Neural progenitor cell (in vitro differentiated cells): ENCODE data around the gene CCDC110. TPM values are rescaled to one million over a fixed set of nuclear protein-coding genes. Genes with fewer than 3 reads are reported as not detected.
"Not testable (repeated sequence)": the region's sequence is repeated elsewhere in the genome, so short reads cannot be mapped to it uniquely, and the experiment has no call there.

Source experiments
- DNase-seq: peaks from one replicate; pipeline ENCODE4 v3.0.0-alpha.2; 2016; ENCODE audit warnings: low spot score
- H2AFZ ChIP-seq: fragments of 200-600 bp; sonication (generic); replicated peaks from 2 replicates; pipeline ENCODE4 v1.6.1; 2016; ENCODE audit warnings: antibody characterized with exemption
- H3F3A ChIP-seq: fragments of 200-600 bp; sonication (generic); 2 replicates; pipeline ENCODE4 v1.6.1; 2016; ENCODE audit warnings: antibody characterized with exemption, low read depth
- H3K27ac ChIP-seq: fragments of 200-600 bp; sonication (generic); 2 replicates; pipeline ENCODE4 v1.5.1; 2016; ENCODE audit warnings: mild to moderate bottlenecking
- H3K27me3 ChIP-seq: fragments of 200-600 bp; sonication (generic); 2 replicates; pipeline ENCODE4 v1.6.1; 2016; ENCODE audit warnings: mild to moderate bottlenecking, moderate library complexity
- H3K36me3 ChIP-seq: fragments of 200-600 bp; sonication (generic); 2 replicates; pipeline ENCODE4 v1.5.1; 2016
- H3K4me1 ChIP-seq: fragments of 200-600 bp; sonication (generic); 2 replicates; pipeline ENCODE4 v1.6.1; 2016; ENCODE audit warnings: mixed run types
- H3K4me2 ChIP-seq: fragments of 200-600 bp; sonication (generic); 2 replicates; pipeline ENCODE4 v1.6.1; 2016
- H3K4me3 ChIP-seq: fragments of 200-600 bp; sonication (generic); 2 replicates; pipeline ENCODE4 v1.5.1; 2016
- H3K79me2 ChIP-seq: fragments of 200-600 bp; sonication (generic); 2 replicates; pipeline ENCODE4 v1.6.1; 2016; ENCODE audit warnings: low read depth
- H3K9ac ChIP-seq: fragments of 200-600 bp; sonication (generic); 2 replicates; pipeline ENCODE4 v1.6.1; 2016
- H3K9me3 ChIP-seq: fragments of 200-600 bp; sonication (generic); 2 replicates; pipeline ENCODE4 v1.5.1; 2016; ENCODE audit warnings: low read depth
- H4K20me1 ChIP-seq: fragments of 200-600 bp; sonication (generic); 2 replicates; pipeline ENCODE4 v1.6.1; 2016; ENCODE audit warnings: low read depth
- H3K27ac Mint-ChIP-seq: 3 replicates; pipeline ENCODE4 v1.8.0; 2021; ENCODE audit warnings: mixed read lengths
- H3K27me3 Mint-ChIP-seq: 2 replicates; pipeline ENCODE4 v1.8.0; 2022; ENCODE audit warnings: low read depth, mild to moderate bottlenecking, inconsistent platforms, moderate library complexity, mixed read lengths; ENCODE audit not compliant: insufficient read depth
- H3K36me3 Mint-ChIP-seq: 3 replicates; pipeline ENCODE4 v1.8.0; 2021; ENCODE audit warnings: mixed read lengths
- H3K4me1 Mint-ChIP-seq: 3 replicates; pipeline ENCODE4 v1.8.0; 2021; ENCODE audit warnings: mixed read lengths
- H3K4me3 Mint-ChIP-seq: 3 replicates; pipeline ENCODE4 v1.8.0; 2021; ENCODE audit warnings: mild to moderate bottlenecking, moderate library complexity, mixed read lengths
- H3K9me3 Mint-ChIP-seq: 3 replicates; pipeline ENCODE4 v1.8.0; 2020; ENCODE audit warnings: mixed read lengths
- CTCF ChIP-seq: fragments of 200-600 bp; sonication (generic); IDR thresholded peaks from 2 replicates; pipeline ENCODE4 v1.5.1; 2017; ENCODE audit warnings: antibody characterized with exemption, mild to moderate bottlenecking
- EZH2 ChIP-seq: fragments of 200-600 bp; sonication (generic); IDR thresholded peaks from 2 replicates; pipeline ENCODE4 v1.6.1; 2017; ENCODE audit warnings: antibody characterized with exemption, mild to moderate bottlenecking, moderate library complexity
- EZH2phosphoT487 ChIP-seq: fragments of 200-600 bp; sonication (generic); IDR thresholded peaks from 2 replicates; pipeline ENCODE4 v1.6.1; 2017; ENCODE audit warnings: antibody characterized with exemption
- total RNA-seq: library from RNA; depleted of rRNA; stranded (reverse); fragments of >200 nt; gene quantifications from 2 replicates; pipeline ENCODE4 v1.2.3, GENCODE V29; 2015; ENCODE audit warnings: low replicate concordance

Gene CCDC110
- total RNA-seq, 1 donor from 2014 or later = 2.0 TPM

- no peak overlapping the region for H3K4me3 Mint-ChIP-seq
- no peaks in the 10 kb centered on the region for H3K27me3 Mint-ChIP-seq
- H3K4me3 ChIP-seq = no peak overlapping the region
- no peaks in the 10 kb centered on the region for H3K9me3 ChIP-seq
- no peak overlapping the region for H2AFZ ChIP-seq
- no peaks in the 10 kb centered on the region for H3K4me1 Mint-ChIP-seq
- H3K36me3 ChIP-seq = no peaks in the 10 kb centered on the region
- no peaks in the 10 kb centered on the region for H3K9me3 Mint-ChIP-seq
- H3K27ac Mint-ChIP-seq = no peak overlapping the region
- no peaks in the 10 kb centered on the region for H3K4me1 ChIP-seq
- H3K27ac ChIP-seq = no peak overlapping the region
- H3K79me2 ChIP-seq = no peaks in the 10 kb centered on the region
- no peak overlapping the region for H3K9ac ChIP-seq
- no peaks in the 10 kb centered on the region for H3K27me3 ChIP-seq
- TF ChIP-seq EZH2 (no peak), CTCF (no peak), EZH2phosphoT487 (no peak)
- H3K36me3 Mint-ChIP-seq = no peaks in the 10 kb centered on the region
- DNase-seq = no peak
- H3F3A ChIP-seq = no peaks in the 10 kb centered on the region
- H4K20me1 ChIP-seq = no peaks in the 10 kb centered on the region
- H3K4me2 ChIP-seq = no peak overlapping the region
Observed at GRCh38 chr4:185513489-185514181, 42.1 kb upstream of the CCDC110 start.

GRCh38 chr4:185512516-185512915 lies 41.0 kb upstream of the CCDC110 start:
- Mint-ChIP-seq H3K4me1 (no peaks in the 10 kb centered on the region), H3K4me3 (no peak overlapping the region), H3K27ac (no peak overlapping the region), H3K27me3 (no peaks in the 10 kb centered on the region), H3K36me3 (no peaks in the 10 kb centered on the region), H3K9me3 (no peaks in the 10 kb centered on the region)
- Histone ChIP-seq H2AFZ (no peak overlapping the region), H3F3A (no peaks in the 10 kb centered on the region), H4K20me1 (no peaks in the 10 kb centered on the region), H3K4me1 (no peaks in the 10 kb centered on the region), H3K4me3 (no peak overlapping the region), H3K27me3 (no peaks in the 10 kb centered on the region), H3K4me2 (no peak overlapping the region), H3K27ac (no peak overlapping the region), H3K36me3 (no peaks in the 10 kb centered on the region), H3K9me3 (no peaks in the 10 kb centered on the region), H3K9ac (no peak overlapping the region), H3K79me2 (no peaks in the 10 kb centered on the region)
- TF ChIP-seq CTCF (no peak), EZH2phosphoT487 (no peak), EZH2 (no peak)
- no peak for DNase-seq

GRCh38 chr4:185511243-185511642 lies 39.7 kb upstream of the CCDC110 start:
- H3K27me3 Mint-ChIP-seq, H3K9me3 Mint-ChIP-seq, H3K27me3 ChIP-seq, H3K9ac ChIP-seq, H3K36me3 Mint-ChIP-seq, H3K4me1 ChIP-seq, H3K9me3 ChIP-seq, H4K20me1 ChIP-seq, H3F3A ChIP-seq, H2AFZ ChIP-seq, H3K36me3 ChIP-seq, H3K4me3 Mint-ChIP-seq, DNase-seq, H3K27ac ChIP-seq, H3K79me2 ChIP-seq, H3K27ac Mint-ChIP-seq, H3K4me3 ChIP-seq, H3K4me1 Mint-ChIP-seq, H3K4me2 ChIP-seq: not testable (repeated sequence)

- H3K4me2 ChIP-seq = no peak overlapping the region
- H4K20me1 ChIP-seq = no peaks in the 10 kb centered on the region
- no peak overlapping the region for H3K4me3 ChIP-seq
- no peak overlapping the region for H3K4me3 Mint-ChIP-seq
- DNase-seq = no peak
- H3K27ac Mint-ChIP-seq = no peak overlapping the region
- no peak overlapping the region for H2AFZ ChIP-seq
- no peaks in the 10 kb centered on the region for H3K4me1 Mint-ChIP-seq
- no peaks in the 10 kb centered on the region for H3K27me3 ChIP-seq
- no peaks in the 10 kb centered on the region for H3F3A ChIP-seq
- H3K36me3 Mint-ChIP-seq = no peaks in the 10 kb centered on the region
- H3K27ac ChIP-seq = no peak overlapping the region
- no peaks in the 10 kb centered on the region for H3K9me3 Mint-ChIP-seq
- no peaks in the 10 kb centered on the region for H3K4me1 ChIP-seq
- H3K36me3 ChIP-seq = no peaks in the 10 kb centered on the region
- H3K9me3 ChIP-seq = no peaks in the 10 kb centered on the region
- H3K9ac ChIP-seq = no peak overlapping the region
- H3K79me2 ChIP-seq = no peaks in the 10 kb centered on the region
- TF ChIP-seq EZH2 (no peak), EZH2phosphoT487 (no peak), CTCF (no peak)
- H3K27me3 Mint-ChIP-seq = peaks cover 5% of the 10 kb centered on the region
Observed at GRCh38 chr4:185510806-185511205, 39.3 kb upstream of the CCDC110 start.
